ENCODE results near the gene MRTFA. TPM values are rescaled to one million over a fixed set of nuclear protein-coding genes. Genes with fewer than 3 reads are reported as not detected.

MRTFA gene
- total RNA-seq, 6 donors from 2014 or later: 47.9 to 178 (median 61.3) TPM

- no peaks in the 10 kb centered on the region for H3K27me3 ChIP-seq
- H3K27ac ChIP-seq: peak overlapping the region in 1 of 4 donors; percentile 11
- no peak for DNase-seq
- ATAC-seq (ENCODE audit: low FRiP score in 2 of 2): no peak
- TF ChIP-seq EP300 (IDR thresholded peaks at IDR 0.05) (no peak), CTCF (IDR thresholded peaks at IDR 0.05) (no peak), POLR2AphosphoS5 (IDR thresholded peaks at IDR 0.05) (no peak), POLR2A (IDR thresholded peaks at IDR 0.05) (no peak)
- 51 to 53% methylated on average over 5 of the region's 5 CpGs for WGBS, 2 donors
- H3K4me3 ChIP-seq: no peak overlapping the region
- peaks cover 0 to 3% (median 0%) of the 10 kb centered on the region in 4 donors for H3K36me3 ChIP-seq
- no peaks in the 10 kb centered on the region for H3K9me3 ChIP-seq
- peaks cover 18 to 59% (median 35%) of the 10 kb centered on the region in 4 donors for H3K4me1 ChIP-seq
Observed at GRCh38 chr22:40480996-40481395, 155.5 kb downstream of the MRTFA start.

- WGBS, 2 donors: 59 to 67% methylated on average over 2 of the region's 2 CpGs
- no peak overlapping the region for H3K4me3 ChIP-seq
- H3K9me3 ChIP-seq: no peaks in the 10 kb centered on the region
- TF ChIP-seq CTCF (IDR thresholded peaks at IDR 0.05) (no peak), EP300 (IDR thresholded peaks at IDR 0.05) (no peak), POLR2A (IDR thresholded peaks at IDR 0.05) (no peak), POLR2AphosphoS5 (IDR thresholded peaks at IDR 0.05) (no peak)
- no peaks in the 10 kb centered on the region for H3K27me3 ChIP-seq
- DNase-seq (no peak), ATAC-seq (ENCODE audit: low FRiP score in 2 of 2) (no peak)
- no peak overlapping the region for H3K27ac ChIP-seq
- peaks cover 18 to 50% (median 27%) of the 10 kb centered on the region in 4 donors for H3K4me1 ChIP-seq
- peaks cover 0 to 3% (median 0%) of the 10 kb centered on the region in 4 donors for H3K36me3 ChIP-seq
Observed at GRCh38 chr22:40479887-40480538, 156.5 kb downstream of the MRTFA start.

- H3K4me1 ChIP-seq: peaks cover 18 to 44% (median 25%) of the 10 kb centered on the region in 4 donors
Observed at GRCh38 chr22:40479126-40479800, 157.3 kb downstream of the MRTFA start.

GRCh38 chr22:40478338-40479125 lies 158.0 kb downstream of the MRTFA start:
- Histone ChIP-seq H3K36me3 (peaks cover 0 to 3% (median 0%) of the 10 kb centered on the region in 4 donors), H3K9me3 (no peaks in the 10 kb centered on the region), H3K4me3 (no peak overlapping the region), H3K27ac (peak overlapping the region in 2 of 4 donors; percentile 13 to 19), H3K4me1 (peaks cover 18 to 44% (median 25%) of the 10 kb centered on the region in 4 donors), H3K27me3 (no peaks in the 10 kb centered on the region)
- 68 to 78% methylated on average over 11 of the region's 11 CpGs for whole genome bisulfite sequencing, 2 donors
- DNase-seq: no peak
- no peak for TF ChIP-seq POLR2AphosphoS5 (IDR thresholded peaks at IDR 0.05)
- no peak for TF ChIP-seq EP300 (IDR thresholded peaks at IDR 0.05)
- TF ChIP-seq POLR2A (IDR thresholded peaks at IDR 0.05): no peak
- no peak for TF ChIP-seq CTCF (IDR thresholded peaks at IDR 0.05)
- no peak for ATAC-seq (ENCODE audit: low FRiP score in 2 of 2)

More at GRCh38 chr22:40479126-40479800, 157.3 kb downstream of the MRTFA start:
- WGBS, 2 donors: 94 to 95% methylated on average over 6 of the region's 6 CpGs
- Histone ChIP-seq H3K36me3 (peaks cover 0 to 3% (median 0%) of the 10 kb centered on the region in 4 donors), H3K27me3 (no peaks in the 10 kb centered on the region), H3K4me3 (no peak overlapping the region), H3K27ac (peak overlapping the region in 1 of 4 donors; percentile 13), H3K9me3 (no peaks in the 10 kb centered on the region)
- ATAC-seq (ENCODE audit: low FRiP score in 2 of 2) (no peak), DNase-seq (no peak)
- no peak for TF ChIP-seq CTCF (IDR thresholded peaks at IDR 0.05)
- TF ChIP-seq EP300 (IDR thresholded peaks at IDR 0.05): no peak
- no peak for TF ChIP-seq POLR2AphosphoS5 (IDR thresholded peaks at IDR 0.05)
- no peak for TF ChIP-seq POLR2A (IDR thresholded peaks at IDR 0.05)
